Lower leg skin (tissue), 4 donors: ENCODE measurements around the gene TFPI2. TPM values are rescaled to one million over a fixed set of nuclear protein-coding genes. Genes with fewer than 3 reads are reported as not detected.

Experiments
- DNase-seq, 2 donors: peaks; one replicate each; pipeline ENCODE4 v3.0.0-alpha.2; 2019; ENCODE audit warnings: low spot score in 2 of 2
- H3K4me3 ChIP-seq: fragments of 200-600 bp; sonication (generic); 2 replicates; pipeline ENCODE4 v1.5.1; 2017; ENCODE audit warnings: mild to moderate bottlenecking, low read depth; ENCODE audit not compliant: poor library complexity, severe bottlenecking
- CTCF ChIP-seq, 3 donors: fragments of 450-650 bp; IDR thresholded peaks; one replicate each; pipeline ENCODE4 v1.5.1; 2016; ENCODE audit warnings: antibody characterized with exemption in 3 of 3, mild to moderate bottlenecking in 3 of 3, moderate library complexity in 2 of 3
- POLR2A ChIP-seq, 2 donors: fragments of 450-650 bp; IDR thresholded peaks; one replicate each; pipeline ENCODE4 v1.6.1; 2016 to 2017; ENCODE audit warnings: antibody characterized with exemption in 2 of 2, mild to moderate bottlenecking in 1 of 2, moderate library complexity in 1 of 2
- WGBS, 2 donors: methylation state at CpG; one replicate each; pipeline ENCODE4 v1.1.5; 2018; 5-methylcytosine and 5-hydroxymethylcytosine counted together
- intact Hi-C: fragments of 100-400 bp; cut with DNase I; formaldehyde crosslinking; loops from one replicate; pipeline ENCODE4 v1.15.0; 2023; ENCODE audit warnings: low total_unique reads
- total RNA-seq, 4 donors: library from RNA; depleted of rRNA; stranded (reverse); fragments of >200 nt; gene quantifications; one replicate each; pipeline ENCODE4 v1.1.0, GENCODE V29; 2016

Gene TFPI2
- total RNA-seq, 4 donors from 2014 or later = 0.12 to 4.2 (median 0.46) TPM; not detected in 1

DNA sequence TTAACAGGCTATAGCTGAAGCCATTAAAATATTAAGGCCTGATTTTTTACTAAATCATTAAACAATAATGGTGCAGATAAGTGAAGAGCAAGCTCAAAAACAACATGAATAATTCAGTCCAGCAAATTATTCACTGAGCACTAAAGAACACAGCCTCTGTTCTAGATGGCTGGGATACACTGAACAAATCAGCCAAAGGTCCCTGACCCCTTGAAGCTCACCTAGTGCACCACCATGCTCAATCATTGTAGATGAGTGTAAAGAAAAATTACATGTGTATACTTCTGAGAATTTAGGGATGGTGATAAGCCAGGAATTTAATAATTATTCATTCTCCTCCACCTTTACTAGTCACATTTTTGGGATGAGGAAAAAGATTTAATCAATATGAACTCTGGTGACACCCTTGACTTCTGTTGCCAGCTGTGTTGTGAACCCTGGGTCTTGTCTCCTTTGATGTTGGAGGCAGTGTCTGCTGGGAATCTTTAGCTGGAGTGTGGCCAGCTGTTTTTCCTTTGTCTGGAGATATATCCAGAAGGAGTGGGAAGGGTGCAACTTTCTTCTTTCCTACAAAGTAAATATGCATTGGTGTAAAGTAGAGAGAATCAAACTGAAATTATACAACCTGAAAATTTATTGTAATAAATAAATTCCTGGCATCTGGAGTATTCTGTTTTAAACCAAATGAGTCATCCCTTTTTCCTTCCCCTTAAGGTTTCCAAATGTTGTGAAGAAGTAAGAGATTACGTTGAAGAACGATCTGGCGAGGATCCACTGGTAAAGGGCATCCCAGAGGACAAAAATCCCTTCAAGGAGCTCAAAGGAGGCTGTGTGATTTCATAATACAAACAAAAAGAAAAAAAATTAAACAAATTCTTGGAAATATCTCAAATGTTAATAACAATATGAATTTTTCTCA is 19.8 kb upstream of the TFPI2 start:
- intact Hi-C loops = no loop called here
- no peak overlapping the region for H3K4me3 ChIP-seq
- TF ChIP-seq POLR2A (IDR thresholded peaks at IDR 0.05) (no peak), CTCF (IDR thresholded peaks at IDR 0.05) (no peak)
- no peak for DNase-seq
- WGBS, 2 donors = 13 to 14% methylated on average over 3 of the region's 3 CpGs

GRCh38 chr7:93906267-93906666 is 15.7 kb upstream of the TFPI2 start, which contains the start of gene GNGT1:
Gene GNGT1, plus strand, starts transcription at chr7:93906567. Its CDS starts 180 bp downstream, at chr7:93906747.
- intact Hi-C loops = no loop called here
- no peak within 1 kb of the TSS for H3K4me3 ChIP-seq
- DNase-seq = no peak
- TF ChIP-seq CTCF (IDR thresholded peaks at IDR 0.05) (no peak), POLR2A (IDR thresholded peaks at IDR 0.05) (no peak)
- 85 to 87% methylated on average over 3 of the region's 3 CpGs for WGBS, 2 donors

- intact Hi-C loops = no loop called here
- no peak for DNase-seq
- H3K4me3 ChIP-seq = no peak overlapping the region
- WGBS, 2 donors = 94 to 100% methylated on average over 1 of the region's 1 CpG
- no peak for TF ChIP-seq CTCF (IDR thresholded peaks at IDR 0.05)
- TF ChIP-seq POLR2A (IDR thresholded peaks at IDR 0.05) = no peak
Observed at GRCh38 chr7:93902777-93903423, 12.3 kb upstream of the TFPI2 start.

DNA sequence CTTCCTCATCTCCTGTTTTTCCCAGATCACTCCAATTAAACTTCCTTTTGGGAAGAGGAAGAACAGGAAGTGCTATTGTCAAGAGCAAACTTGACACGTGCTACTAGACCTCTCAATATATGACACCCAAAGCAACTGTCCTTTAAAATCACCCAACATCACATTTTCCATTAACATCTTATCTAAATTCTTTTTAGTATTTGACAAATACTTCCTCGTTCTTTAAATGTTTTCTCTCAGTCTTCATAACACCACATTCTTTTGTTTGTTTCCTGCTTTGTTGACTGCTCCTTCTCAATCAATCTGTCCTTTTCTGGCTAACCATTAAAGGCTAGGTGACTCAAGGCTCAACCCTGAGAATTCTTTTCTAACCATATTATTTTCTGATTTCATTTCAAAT is 7.1 kb upstream of the TFPI2 start:
- DNase-seq = no peak
- WGBS, 2 donors = 53 to 61% methylated on average over 2 of the region's 2 CpGs
- no peak overlapping the region for H3K4me3 ChIP-seq
- TF ChIP-seq POLR2A (IDR thresholded peaks at IDR 0.05) (no peak), CTCF (IDR thresholded peaks at IDR 0.05) (no peak)
- intact Hi-C loops = loop anchor here (10.0 kb wide), 1 partner anchor 187 kb away; no protein-coding TSS in a partner anchor

DNA sequence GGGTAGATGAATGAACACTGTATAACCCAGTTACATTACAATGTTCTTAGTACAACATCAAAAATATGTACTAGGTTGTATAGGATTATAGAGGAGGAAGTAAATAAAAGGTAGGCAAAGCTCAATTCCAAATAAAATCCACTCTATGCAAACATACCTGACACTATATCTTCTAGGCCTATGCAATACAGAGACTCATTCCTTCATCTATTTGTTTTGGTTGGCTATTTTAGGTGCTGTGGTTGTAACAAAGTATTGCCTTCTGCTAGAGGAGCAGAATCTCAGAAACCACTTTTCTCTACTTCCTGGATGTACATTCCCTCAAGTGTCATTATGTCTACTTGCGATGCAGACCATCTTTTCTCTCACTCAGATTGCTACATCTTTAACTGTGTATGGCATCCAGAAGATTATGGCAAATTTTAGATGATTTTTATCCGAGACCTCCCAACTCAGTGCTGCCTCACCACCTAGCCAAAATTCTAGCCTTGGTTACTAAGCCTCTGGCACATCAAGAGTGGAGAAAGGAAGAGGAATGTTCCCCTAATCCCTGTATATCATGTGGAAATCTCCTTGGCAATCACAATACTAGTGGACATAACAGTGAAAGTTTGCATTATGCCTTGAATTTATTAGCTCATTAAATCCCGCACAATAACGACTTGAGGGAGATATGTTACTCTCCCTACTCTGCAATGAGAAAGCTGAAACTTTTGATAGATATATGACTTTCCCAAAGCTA is 5.5 kb upstream of the TFPI2 start:
- intact Hi-C loops = loop anchor here (10.0 kb wide), 1 partner anchor 189 kb away; no protein-coding TSS in a partner anchor
- WGBS, 2 donors = 80% methylated on average over 4 of the region's 4 CpGs
- DNase-seq = no peak
- H3K4me3 ChIP-seq = no peak overlapping the region
- no peak for TF ChIP-seq CTCF (IDR thresholded peaks at IDR 0.05)
- TF ChIP-seq POLR2A (IDR thresholded peaks at IDR 0.05) = no peak
